GM21367 (cell line): ENCODE data around the gene CADM2.

Experiments
- ATAC-seq: cut with Tn5 transposase; IDR thresholded peaks from one replicate; pipeline ENCODE4 v1.9.1; 2021; ENCODE audit not compliant: unreplicated experiment

CADM2 gene

DNA sequence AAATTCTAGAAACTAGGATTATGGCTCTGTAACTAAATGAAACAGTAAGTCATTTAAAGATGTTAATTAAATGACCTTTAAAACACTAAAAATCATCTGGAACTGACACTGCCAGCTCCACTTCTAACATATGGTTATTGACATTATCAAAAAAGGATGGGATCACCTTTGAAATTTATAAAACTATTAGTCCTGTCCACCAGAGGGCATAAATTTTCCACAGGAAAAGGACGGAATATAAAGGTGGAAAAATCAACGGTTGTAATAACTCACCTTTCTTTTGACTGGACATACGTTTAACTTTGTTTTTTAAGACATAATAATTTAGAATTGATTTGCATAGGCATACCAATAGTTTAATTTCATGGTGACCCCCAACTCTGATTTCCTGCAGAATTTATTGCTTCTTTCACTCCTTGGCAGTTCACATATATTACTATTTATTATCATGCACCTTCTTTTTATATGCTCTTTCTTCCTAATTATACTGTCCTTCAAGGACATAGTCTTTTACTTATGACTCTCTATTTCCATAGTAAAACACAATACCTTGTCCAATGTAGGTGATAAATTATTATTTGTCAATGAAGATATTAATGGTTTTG, 345.7 kb downstream of the CADM2 start:
- ATAC-seq = no peak

DNA sequence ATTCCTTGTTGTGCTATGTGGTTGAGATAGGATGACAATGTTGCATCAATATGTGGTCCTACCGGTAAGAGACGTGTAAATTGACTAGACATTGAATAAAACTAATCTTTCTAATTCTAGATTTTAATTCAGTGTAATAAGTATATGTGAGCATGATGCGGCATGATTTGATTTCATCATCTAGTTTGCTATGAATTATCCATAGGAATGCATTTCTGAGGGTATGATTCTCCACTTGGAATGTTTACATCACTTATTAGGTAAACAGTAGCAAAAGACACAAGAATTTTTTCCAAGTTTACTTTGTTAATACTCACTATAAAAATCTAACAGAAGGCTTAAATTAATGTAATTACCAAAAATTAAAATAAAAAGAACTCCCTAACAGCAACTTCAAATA, 353.5 kb downstream of the CADM2 start:
- ATAC-seq = no peak

DNA sequence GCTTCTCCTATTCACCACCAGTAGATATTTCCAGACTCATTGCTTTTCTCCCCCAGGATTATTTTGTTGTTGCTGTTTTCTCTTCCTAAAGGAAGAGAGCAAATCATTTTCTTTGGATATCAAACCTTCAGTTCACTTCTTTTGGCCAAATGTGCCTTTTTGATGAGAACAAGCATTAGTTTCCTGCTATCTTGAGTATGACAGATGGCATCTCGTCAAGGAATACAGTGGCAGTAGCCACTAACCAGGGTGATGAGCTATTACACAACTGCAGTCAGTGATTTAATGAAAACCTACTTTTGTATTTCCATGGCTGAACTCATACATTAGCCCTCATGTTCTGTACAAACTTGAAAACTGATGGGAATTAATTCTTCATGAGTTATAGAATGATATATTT, 354.6 kb downstream of the CADM2 start:
- ATAC-seq = no peak

DNA sequence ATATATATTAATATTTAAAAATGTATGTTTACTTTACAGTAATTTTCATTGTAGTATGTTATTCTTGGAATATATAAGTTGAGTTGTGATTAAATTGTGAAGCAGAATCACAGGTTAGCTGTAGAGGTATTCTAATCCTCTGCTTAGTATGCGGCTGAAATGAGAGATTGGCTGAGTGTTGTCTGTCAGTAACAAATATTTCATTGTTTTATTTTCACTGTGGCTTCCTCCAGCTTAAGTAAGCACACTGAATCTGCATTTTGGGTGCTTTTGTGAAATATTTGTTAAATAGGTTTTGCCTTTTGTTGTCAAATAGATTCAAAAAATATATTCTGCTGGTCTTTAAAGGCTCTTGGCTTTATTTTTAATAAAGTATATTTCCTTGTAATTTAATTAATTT, 357.5 kb downstream of the CADM2 start:
- ATAC-seq = no peak

DNA sequence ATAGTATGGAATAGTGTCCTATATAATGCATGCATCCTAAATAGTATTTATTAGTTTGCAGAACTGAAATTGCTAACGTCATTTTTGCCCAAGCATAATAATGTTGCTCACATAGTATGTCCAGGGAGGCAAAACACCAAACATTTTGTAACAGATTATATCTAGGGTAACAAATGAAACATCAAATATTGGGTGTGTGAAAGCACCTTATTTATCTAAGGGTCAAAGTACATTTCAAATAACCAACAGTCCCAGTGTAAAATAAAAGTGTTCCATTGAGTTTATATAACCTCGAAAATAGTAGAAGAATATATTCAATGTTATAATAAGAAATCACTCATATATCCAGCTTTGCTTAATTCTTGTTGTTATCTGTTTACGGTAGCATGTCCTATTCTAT, 363.1 kb downstream of the CADM2 start:
- ATAC-seq = no peak

DNA sequence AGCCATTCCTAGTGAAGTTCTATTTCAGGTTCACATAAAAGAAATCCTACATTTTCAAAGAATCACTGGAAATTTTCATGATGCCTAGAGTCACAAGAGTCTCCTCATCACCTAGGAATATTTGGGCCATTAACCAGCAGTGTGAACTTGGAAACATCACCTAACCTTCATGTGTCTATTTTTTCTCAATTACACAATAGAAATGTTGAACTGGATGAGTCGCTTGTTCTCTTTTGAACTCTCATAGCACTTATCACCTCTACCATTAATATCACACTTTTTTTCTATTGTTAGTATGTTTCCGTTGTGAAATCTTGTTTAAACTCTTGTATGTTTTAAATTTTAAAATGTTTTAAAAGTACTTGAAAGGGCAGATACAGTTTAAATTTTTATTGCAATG, 371.3 kb downstream of the CADM2 start:
- ATAC-seq = no peak

DNA sequence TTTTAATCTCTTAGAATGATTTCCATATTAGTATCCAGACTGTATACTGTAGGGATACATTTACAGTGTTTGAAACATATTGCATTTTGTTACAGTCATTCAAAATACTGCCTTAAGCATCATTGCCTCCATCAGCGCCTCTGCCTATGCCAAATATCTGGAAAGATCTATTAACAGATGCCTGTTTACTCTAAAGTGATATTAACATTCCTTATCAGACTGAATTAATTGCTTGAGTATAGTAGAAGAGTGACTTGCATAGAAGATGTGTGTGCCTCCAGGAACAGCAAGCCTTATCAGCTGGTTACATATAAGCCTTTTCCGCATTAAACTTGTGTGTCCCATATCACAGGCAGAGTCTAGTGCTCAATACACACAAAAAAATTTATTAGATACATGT, 379.1 kb downstream of the CADM2 start:
- no peak for ATAC-seq

DNA sequence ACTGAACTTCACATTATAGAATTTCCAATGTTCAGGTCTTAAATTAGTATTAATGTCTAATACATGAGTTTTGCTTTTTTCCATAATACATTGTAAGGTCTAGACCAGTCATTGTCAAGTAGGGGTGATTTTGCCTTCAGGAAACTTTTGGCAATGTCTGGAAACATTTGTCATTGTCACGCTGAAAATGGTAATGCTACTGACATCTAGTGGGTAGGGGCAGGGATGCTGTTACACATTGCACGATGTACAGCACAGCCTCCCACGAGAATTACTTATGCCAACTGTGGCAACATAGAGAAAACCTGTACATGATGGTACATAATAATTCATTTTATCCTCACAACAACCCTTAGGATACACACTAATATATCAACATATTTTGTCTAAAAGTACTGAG, 384.1 kb downstream of the CADM2 start:
- no peak for ATAC-seq

DNA sequence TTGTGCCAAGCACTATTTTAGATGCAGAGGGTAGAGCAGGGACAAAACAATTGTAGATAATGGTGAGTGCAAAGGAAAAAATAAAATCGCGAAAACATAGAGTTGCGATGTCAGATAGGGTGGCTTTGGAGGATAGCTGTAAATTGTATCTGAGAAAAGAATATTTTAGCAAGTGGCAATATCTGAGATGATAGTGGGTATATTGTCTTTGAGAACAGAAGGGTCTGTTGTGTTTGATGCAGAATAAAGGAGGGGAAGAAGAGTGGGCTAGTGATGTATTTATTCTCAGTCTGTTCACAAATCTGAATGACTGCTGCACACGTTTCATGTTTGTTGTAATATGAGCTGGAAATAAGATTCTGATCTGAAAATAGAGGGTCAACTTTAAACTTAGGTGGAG, 396.8 kb downstream of the CADM2 start:
- no peak for ATAC-seq

DNA sequence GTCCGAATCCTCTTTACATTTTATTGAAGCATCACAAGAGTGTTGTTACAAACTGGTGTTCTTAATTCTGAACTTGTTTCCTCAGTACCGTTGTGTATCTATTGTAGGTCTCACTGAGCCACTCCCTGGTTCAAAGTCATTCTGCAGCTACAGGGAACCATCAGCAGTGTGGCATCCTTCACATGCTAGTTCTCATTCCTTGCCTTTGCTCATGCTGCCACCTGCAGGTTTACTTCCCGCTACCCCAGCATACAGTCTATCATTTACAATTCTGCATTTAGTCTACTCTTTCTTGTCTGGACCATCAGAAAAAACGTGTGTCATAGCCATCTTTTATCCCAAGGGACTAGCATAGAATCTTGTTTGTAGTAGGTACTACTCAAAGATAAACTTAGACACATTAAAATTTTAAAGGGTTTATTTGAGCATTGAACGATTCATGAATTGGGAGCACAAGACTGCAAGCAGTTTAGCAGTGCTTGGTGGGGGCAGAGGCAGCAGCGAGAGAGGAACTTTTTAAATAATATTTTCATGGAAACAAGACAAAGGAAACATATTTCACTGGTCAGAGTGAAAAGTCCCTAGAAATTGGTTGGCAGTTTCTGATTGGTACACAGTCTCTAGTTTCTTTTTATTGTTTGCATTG, 402.1 kb downstream of the CADM2 start:
- ATAC-seq = peak; percentile 64

DNA sequence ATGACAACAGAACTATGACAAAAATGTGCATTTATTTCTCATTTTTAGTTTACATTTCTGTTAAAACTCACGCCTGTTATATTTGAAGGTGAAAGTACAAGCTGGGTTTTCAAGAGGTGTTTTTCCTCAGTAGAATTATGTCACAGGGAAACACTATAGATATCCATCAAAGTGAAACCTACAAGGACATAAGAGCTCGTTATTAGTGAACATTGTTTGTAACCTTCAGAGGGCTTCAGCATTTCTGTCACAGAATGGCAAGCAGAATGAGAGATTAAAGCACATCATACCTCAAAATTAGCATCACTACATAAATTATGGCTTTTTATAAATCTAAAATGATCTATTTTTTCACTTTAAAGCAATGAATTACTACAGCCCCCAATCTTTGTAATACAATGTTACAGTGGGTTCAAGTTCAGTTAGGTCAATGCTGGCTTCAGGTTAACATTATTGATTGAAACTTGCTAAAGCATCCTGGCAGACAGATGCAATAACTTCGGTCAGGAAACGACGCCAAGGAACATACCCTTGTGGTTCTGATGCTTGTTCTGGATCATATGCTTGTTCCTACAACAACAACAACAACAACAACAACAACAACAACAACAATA, 405.6 kb downstream of the CADM2 start:
- ATAC-seq = no peak

DNA sequence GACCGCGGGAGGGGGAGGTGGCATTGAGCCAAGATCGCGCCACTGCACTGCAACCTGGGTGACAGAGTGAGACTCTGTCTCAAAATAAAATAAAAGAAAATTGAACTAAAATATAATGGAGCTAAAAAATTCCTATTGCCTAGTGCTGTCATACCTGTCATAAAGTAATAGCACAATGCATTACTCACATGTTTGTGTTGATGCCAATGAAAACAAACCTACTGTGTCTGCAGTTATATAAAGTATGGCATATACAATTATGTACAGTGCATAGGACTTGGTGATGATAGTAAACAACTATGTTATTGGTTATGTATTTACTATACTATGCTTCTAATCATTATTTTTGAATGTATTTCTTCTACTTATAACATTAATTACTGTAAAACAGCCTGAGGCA, 411.6 kb downstream of the CADM2 start:
- ATAC-seq = no peak

DNA sequence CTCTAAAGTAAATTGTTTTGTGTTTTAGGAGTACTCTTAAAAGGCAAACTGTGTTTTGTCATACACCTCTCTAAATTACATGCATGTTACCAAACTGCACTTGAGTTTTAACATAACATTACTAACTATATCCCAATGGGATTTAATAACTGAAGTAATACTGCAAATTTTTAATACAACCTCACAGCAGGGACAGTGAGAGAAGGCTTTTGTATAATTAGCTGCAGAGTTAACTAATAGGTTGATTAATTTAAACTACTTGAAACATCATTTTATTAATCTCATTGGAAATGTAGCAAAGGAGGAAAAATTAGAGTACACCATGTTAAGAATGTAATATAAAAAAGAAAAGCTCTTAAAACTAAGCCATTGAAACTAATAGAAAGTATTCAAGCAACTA, 417.3 kb downstream of the CADM2 start:
- no peak for ATAC-seq

DNA sequence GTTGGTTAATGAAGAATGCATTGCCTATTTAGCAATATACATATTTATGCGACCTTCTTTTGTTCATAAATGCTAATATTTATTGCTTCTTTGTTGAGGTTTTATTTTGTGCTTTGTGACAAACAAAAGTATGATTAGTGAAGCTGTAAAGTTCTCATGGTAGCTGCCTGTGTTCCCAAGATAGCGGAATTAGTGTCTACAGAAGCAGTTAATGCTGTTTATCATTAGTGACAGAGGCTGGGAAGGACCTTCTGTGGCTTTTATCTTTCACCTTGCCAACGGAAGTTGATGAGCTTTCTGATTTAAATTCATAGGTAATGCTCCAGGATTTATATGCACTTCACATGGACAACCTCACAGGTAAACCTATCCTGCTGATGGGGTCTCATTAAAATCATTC, 418.3 kb downstream of the CADM2 start:
- no peak for ATAC-seq

DNA sequence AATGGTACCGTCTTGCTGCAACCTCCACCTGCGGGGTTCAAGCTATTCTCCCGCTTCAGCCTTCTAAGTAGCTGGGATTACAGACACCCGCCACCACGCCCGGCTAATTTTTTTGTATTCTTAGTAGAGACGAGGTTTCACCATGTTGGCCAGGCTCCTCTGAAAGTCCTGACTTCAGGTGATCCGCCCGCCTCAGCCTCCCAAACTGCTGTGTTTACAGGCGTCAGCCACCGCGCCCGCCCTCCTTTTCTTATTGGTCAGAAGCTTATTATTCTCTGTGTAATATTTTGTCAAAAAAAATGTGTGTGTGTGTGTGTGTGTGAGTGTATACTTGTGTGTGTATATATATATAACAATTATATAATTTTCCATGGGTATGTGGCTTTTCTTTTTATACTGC, 425.6 kb downstream of the CADM2 start:
- no peak for ATAC-seq

DNA sequence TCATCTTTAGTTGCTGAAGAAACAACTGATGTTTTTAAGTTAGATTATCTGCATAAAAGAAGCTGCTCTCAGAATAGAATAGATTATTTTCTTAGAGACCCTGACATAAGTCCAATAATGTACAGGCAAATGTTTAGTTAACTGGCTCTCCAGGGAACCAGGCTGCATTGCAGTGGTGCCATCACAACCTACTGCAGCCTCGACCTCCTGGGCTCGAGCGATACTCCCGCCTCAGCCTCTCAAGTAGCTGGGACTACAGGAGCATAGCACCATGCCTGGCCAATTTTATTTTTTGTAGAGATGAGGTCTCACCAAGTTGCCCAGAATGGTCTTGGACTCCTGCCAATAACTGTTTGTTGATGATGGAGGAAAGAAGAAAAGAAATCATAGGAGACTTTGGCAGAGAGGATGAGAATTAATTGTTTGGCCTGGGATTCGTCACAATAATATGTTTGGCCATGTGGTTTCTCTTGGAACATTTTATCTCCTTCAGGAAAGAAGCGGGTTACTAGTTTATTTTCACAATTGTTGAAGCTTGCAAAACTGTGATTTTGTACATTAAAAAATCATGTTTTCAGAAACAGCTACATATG, 429.2 kb downstream of the CADM2 start:
- ATAC-seq = no peak

DNA sequence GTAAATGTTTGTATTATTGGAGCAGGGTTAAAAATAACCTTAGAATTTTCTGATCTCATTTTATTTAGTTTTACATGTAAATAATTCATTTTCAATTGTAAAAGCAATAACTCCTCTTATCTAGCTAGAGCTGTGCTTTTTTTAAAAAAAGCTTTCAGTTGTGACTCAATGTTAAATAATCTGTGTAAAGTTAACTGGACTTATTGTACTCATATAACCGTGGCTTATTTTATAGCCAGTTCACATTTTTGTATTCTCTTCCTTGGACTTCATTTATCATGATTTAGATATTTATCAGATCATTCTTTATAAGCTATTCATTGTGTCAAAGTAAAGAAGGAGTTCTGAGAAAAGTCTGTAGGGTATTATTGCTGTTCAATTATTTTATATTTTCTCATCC, 435.6 kb downstream of the CADM2 start:
- no peak for ATAC-seq

DNA sequence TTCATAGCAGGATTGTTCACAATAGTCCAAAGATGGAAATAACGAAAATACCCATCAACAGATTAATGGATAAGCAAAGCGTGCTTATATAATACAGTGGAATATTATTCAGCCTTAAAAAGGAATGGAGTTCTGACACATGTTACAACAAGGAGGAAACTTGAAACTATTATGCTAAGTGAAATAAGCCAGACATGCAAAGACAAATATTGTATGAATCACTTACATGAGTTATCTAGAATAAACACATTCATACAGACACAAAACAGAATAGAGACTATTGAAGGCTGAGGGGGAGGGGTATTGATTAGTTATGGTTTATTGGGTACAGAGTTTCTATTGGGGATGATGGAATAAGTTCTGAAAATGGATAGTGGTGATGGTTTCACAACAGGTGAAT, 438.6 kb downstream of the CADM2 start:
- ATAC-seq = no peak

DNA sequence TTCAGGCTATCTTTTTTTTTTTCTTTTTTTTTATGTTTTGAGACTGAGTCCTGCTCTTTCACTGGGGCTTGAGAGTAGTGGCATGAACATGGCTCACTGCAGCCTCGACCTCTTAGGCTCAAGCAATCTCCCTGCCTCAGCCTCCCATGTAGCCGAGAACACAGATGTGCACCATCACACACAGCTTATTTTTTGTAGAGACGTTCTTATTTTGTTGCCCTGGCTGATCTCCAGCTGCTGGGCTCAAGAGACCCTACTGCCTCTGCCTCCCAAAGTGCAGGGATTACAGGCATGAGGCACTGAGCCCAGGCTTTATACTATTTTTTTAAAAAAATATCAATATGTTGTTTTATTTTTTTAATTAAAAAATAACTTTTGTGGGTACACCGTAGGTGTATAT, 467.3 kb downstream of the CADM2 start:
- ATAC-seq = no peak

DNA sequence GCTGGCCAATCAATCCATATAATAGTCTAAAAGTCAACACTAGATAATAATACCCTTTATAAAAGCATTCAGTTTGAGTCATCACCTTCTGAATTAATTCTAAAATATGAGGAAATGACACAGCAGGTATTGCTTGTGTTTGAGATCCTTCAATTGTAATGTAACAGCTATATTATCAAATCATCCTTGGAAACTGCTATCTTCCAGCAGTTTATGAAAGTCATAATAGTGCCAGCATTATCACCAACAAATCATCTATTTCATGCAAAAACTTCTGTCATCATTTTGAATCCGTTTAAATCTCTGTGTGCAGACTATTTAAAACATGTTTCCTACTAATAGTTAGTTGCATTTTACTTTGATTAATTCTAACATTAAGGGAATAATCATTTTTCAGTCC, 468.7 kb downstream of the CADM2 start:
- no peak for ATAC-seq

DNA sequence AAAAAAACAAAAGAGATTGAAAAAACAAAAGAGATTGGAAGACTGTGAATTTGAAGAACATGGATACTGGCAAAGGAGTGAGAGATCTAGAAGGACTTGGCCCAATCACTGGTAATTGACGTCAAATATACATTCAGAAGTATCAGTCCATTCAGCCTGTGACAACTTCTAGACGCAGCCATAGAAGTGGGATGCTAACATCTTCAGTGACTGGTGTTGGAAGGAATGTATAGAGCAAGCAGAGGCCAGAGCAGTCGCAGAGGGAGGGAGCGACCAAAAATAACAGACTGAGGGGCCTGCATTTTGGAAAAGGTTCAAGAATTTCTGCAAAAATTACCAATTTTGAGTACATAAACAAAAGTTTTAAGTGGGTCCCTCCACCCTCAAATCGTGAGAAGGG, 473.3 kb downstream of the CADM2 start:
- ATAC-seq = no peak

DNA sequence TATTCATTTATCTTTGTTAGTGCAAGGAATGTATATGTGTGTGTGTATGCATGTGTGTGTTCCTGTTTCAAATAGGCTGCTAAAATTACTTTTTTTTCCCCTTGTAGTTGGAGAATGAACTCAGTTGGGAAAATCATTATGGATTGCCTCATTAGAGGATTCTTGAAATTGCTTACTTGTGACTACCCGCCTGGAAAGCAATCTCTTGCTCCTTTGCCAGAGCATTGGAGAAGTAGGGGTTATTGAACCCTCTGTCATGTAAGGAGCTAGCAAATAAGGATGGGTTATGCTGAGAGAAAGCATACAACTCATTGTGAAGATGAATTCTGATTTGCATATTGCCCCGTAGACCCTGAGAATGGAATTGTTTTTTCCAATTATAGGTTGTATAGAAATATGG, 474.5 kb downstream of the CADM2 start:
- ATAC-seq = no peak
